Immature natural killer cell (primary cell): ENCODE results near the gene TSPAN18. TPM values are rescaled to one million over a fixed set of nuclear protein-coding genes. Genes with fewer than 3 reads are reported as not detected.
"Not testable (repeated sequence)": the region's sequence is repeated elsewhere in the genome, so short reads cannot be mapped to it uniquely, and the experiment has no call there.

ENCODE experiments used
- DNase-seq, 3 donors: peaks; one replicate each; pipeline ENCODE4 v3.0.0; 2022; ENCODE audit warnings: mixed read lengths in 1 of 3
- H3K27ac Mint-ChIP-seq, 6 donors: one replicate each; pipeline ENCODE4 v1.8.0; 2020; ENCODE audit warnings: mixed read lengths in 6 of 6, mild to moderate bottlenecking in 5 of 6, inconsistent platforms in 4 of 6, moderate library complexity in 3 of 6
- H3K27me3 Mint-ChIP-seq, 3 donors: one replicate each; pipeline ENCODE4 v1.8.0; 2020 to 2021; ENCODE audit warnings: low read depth in 3 of 3, mild to moderate bottlenecking in 3 of 3, mixed read lengths in 3 of 3, moderate library complexity in 3 of 3, inconsistent platforms in 1 of 3
- H3K36me3 Mint-ChIP-seq, 3 donors: one replicate each; pipeline ENCODE4 v1.8.0; 2020; ENCODE audit warnings: mixed read lengths in 3 of 3, inconsistent platforms in 2 of 3, mild to moderate bottlenecking in 2 of 3
- H3K4me1 Mint-ChIP-seq, 2 donors: one replicate each; pipeline ENCODE4 v1.8.0; 2020; ENCODE audit warnings: inconsistent platforms in 2 of 2, mild to moderate bottlenecking in 2 of 2, mixed read lengths in 2 of 2, moderate library complexity in 1 of 2
- H3K4me3 Mint-ChIP-seq, 5 donors: one replicate each; pipeline ENCODE4 v1.8.0; 2020; ENCODE audit warnings: mild to moderate bottlenecking in 5 of 5, mixed read lengths in 5 of 5, inconsistent platforms in 3 of 5, moderate library complexity in 3 of 5
- H3K9me3 Mint-ChIP-seq, 6 donors: one replicate each; pipeline ENCODE4 v1.8.0; 2020; ENCODE audit warnings: mild to moderate bottlenecking in 6 of 6, mixed read lengths in 6 of 6, inconsistent platforms in 4 of 6, moderate library complexity in 3 of 6
- polyA plus RNA-seq, 3 donors: library from polyadenylated mRNA; unstranded; fragments of 300-500 nt; fragmentation: Illumina TruSeq; gene quantifications; one replicate each; pipeline ENCODE4 v1.2.3, GENCODE V29; 2021

TSPAN18 gene
- polyA plus RNA-seq, 3 donors from 2014 or later = 0.84 to 0.93 (median 0.86) TPM

DNA sequence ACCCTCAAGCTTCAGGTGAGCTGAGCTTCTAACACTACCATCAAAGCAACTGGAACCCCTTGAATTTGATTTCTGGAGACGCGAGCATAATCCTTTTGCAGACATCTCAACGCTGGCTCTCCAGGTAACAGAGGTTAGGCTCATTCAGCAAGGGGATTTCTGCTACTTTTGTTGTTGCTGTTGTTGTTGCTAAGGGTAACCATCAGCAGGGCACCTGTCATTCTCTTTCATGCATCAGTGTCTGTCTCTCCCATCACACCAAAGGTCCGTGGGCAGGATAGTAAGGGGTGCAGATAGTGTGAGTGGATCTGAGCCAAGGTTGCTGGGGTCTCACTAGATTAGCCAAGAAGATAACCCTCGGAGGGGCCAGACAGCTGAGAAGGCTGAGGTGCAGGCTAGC is 133.6 kb downstream of the TSPAN18 start:
- H3K4me3 Mint-ChIP-seq = peak overlapping the region in 1 of 5 donors; percentile 33

GRCh38 chr11:44861849-44862557 is 135.2 kb downstream of the TSPAN18 start:
- Mint-ChIP-seq H3K27me3 (peaks cover 20 to 45% (median 22%) of the 10 kb centered on the region in 3 donors), H3K9me3 (peaks cover 0 to 1% (median 0%) of the 10 kb centered on the region in 6 donors), H3K4me1 (peaks cover 29 to 40% of the 10 kb centered on the region in 2 donors), H3K36me3 (no peaks in the 10 kb centered on the region), H3K27ac (peak overlapping the region; percentile 59 to 93 (median 80)), H3K4me3 (peak overlapping the region; percentile 42 to 80 (median 59))
- peak; percentile 93 to 95 (median 94) for DNase-seq

More for the DNA sequence above, 133.6 kb downstream of the TSPAN18 start:
- Mint-ChIP-seq H3K27ac (peak overlapping the region in 3 of 6 donors; percentile 5 to 66 (median 43)), H3K4me1 (peaks cover 29 to 40% of the 10 kb centered on the region in 2 donors), H3K36me3 (no peaks in the 10 kb centered on the region), H3K27me3 (peaks cover 20 to 51% (median 20%) of the 10 kb centered on the region in 3 donors), H3K9me3 (peaks cover 0 to 1% (median 0%) of the 10 kb centered on the region in 6 donors)
- no peak for DNase-seq

DNA sequence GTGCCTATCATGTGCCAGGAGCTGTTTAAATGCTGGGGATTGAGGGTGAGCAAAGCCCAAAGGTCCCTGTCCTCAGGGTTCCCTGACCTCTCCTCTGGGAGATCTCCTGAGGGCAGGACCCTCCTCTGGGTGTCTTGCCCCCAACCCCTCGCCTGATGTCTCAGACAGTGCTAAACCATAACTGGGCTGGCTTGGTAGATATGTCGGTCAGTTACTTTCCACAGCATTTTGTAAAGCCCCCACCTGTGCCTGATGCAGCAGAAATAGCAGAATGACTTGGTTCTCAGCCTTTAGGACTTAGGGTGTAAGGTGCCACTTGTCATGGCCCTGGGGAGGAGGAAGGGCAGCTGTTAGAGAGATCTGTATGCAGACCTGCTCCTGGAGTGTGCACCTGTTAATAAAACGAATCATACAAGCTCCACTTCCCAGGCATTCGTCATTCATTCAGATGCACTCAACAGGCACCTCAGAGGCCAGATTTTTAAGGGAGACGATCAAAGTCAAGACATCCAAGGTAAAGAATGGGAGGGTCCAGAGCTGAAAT is 135.9 kb downstream of the TSPAN18 start:
- Mint-ChIP-seq H3K4me1 (peaks cover 29 to 40% of the 10 kb centered on the region in 2 donors), H3K27me3 (peaks cover 20 to 45% (median 26%) of the 10 kb centered on the region in 3 donors), H3K36me3 (no peaks in the 10 kb centered on the region), H3K9me3 (peaks cover 0 to 2% (median 0%) of the 10 kb centered on the region in 6 donors), H3K4me3 (peak overlapping the region; percentile 42 to 80 (median 59)), H3K27ac (peak overlapping the region; percentile 53 to 93 (median 72))
- no peak for DNase-seq

GRCh38 chr11:44863231-44863630 is 136.5 kb downstream of the TSPAN18 start:
- H3K27me3 Mint-ChIP-seq = peaks cover 20 to 45% (median 32%) of the 10 kb centered on the region in 3 donors
- no peak for DNase-seq
- H3K4me1 Mint-ChIP-seq = peaks cover 29 to 40% of the 10 kb centered on the region in 2 donors
- no peak overlapping the region for H3K4me3 Mint-ChIP-seq
- H3K27ac Mint-ChIP-seq = peak overlapping the region in 2 of 6 donors; percentile 93
- H3K36me3 Mint-ChIP-seq = no peaks in the 10 kb centered on the region
- H3K9me3 Mint-ChIP-seq = peaks cover 0 to 2% (median 0%) of the 10 kb centered on the region in 6 donors

GRCh38 chr11:44865866-44866272 is 139.1 kb downstream of the TSPAN18 start:
- Mint-ChIP-seq H3K27me3 (peaks cover 18 to 38% (median 36%) of the 10 kb centered on the region in 3 donors), H3K4me1 (peaks cover 35 to 41% of the 10 kb centered on the region in 2 donors), H3K4me3 (no peak overlapping the region), H3K9me3 (peaks cover 0 to 4% (median 2%) of the 10 kb centered on the region in 6 donors), H3K36me3 (peaks cover 0 to 3% (median 3%) of the 10 kb centered on the region in 3 donors), H3K27ac (no peak overlapping the region)
- no peak for DNase-seq

DNA sequence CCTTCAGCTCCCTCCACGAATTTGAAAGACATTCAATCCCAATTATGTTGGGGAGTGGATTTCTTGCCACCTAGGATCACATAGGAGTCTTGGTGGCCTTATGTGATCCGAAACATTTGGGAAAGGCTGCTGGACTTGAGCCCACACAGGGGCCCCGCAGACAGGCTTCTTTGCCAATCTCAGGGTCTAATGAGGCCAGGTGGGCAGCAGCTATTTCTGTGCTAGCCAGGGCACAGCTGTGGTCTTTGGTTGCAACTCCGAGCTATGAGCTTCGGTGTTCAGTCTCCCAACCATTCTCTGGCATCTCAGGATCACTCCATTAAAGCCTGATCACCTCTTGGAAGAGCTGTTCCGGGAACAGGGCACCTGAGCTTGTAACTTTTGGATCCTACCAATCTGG is 139.5 kb downstream of the TSPAN18 start:
- Mint-ChIP-seq H3K4me3 (no peak overlapping the region), H3K27ac (no peak overlapping the region), H3K9me3 (peaks cover 0 to 8% (median 3%) of the 10 kb centered on the region in 6 donors), H3K4me1 (peaks cover 33 to 40% of the 10 kb centered on the region in 2 donors), H3K36me3 (peaks cover 0 to 8% (median 4%) of the 10 kb centered on the region in 3 donors), H3K27me3 (peaks cover 18 to 38% (median 38%) of the 10 kb centered on the region in 3 donors)
- no peak for DNase-seq

DNA sequence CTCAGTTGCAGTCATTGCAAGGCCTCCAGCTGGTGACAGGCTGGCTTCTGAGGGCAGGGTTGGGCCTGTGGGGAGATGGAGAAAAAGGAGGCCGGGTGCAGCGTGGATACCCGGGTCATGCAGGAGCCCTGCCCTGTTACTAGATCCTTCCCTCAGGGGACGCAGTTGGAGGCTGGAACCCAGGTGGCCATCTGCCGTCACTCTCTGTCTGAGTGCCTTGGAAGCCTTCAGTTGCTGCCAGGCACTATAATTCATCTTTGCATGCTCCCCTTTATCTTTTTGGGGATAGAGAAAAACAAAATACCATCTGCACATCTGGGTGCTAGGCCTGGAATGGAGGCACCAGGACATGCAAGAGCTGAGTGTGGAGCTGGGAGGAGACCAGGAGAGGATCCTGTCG is 141.3 kb downstream of the TSPAN18 start:
- Mint-ChIP-seq H3K4me1 (peaks cover 16 to 22% of the 10 kb centered on the region in 2 donors), H3K27me3 (peaks cover 12 to 34% (median 22%) of the 10 kb centered on the region in 3 donors), H3K27ac (no peak overlapping the region), H3K4me3 (no peak overlapping the region), H3K36me3 (peaks cover 0 to 8% (median 4%) of the 10 kb centered on the region in 3 donors), H3K9me3 (peaks cover 0 to 12% (median 4%) of the 10 kb centered on the region in 6 donors)
- DNase-seq = no peak

GRCh38 chr11:44868455-44869421 is 142.0 kb downstream of the TSPAN18 start:
- peaks cover 0 to 8% (median 4%) of the 10 kb centered on the region in 3 donors for H3K36me3 Mint-ChIP-seq
- peaks cover 12 to 16% of the 10 kb centered on the region in 2 donors for H3K4me1 Mint-ChIP-seq
- peaks cover 11 to 35% (median 18%) of the 10 kb centered on the region in 3 donors for H3K27me3 Mint-ChIP-seq
- DNase-seq = no peak
- peaks cover 0 to 12% (median 4%) of the 10 kb centered on the region in 6 donors for H3K9me3 Mint-ChIP-seq
- H3K4me3 Mint-ChIP-seq = no peak overlapping the region
- no peak overlapping the region for H3K27ac Mint-ChIP-seq

GRCh38 chr11:44870181-44870580 is 143.4 kb downstream of the TSPAN18 start:
- no peak for DNase-seq
- H3K9me3 Mint-ChIP-seq = peaks cover 0 to 12% (median 4%) of the 10 kb centered on the region in 6 donors
- peaks cover 0 to 8% (median 4%) of the 10 kb centered on the region in 3 donors for H3K36me3 Mint-ChIP-seq
- peak overlapping the region in 2 of 5 donors; percentile 4 to 7 for H3K4me3 Mint-ChIP-seq
- peaks cover 11 to 16% of the 10 kb centered on the region in 2 donors for H3K4me1 Mint-ChIP-seq
- H3K27me3 Mint-ChIP-seq = peaks cover 8 to 38% (median 23%) of the 10 kb centered on the region in 3 donors
- peak overlapping the region in 1 of 6 donors; percentile 44 for H3K27ac Mint-ChIP-seq

DNA sequence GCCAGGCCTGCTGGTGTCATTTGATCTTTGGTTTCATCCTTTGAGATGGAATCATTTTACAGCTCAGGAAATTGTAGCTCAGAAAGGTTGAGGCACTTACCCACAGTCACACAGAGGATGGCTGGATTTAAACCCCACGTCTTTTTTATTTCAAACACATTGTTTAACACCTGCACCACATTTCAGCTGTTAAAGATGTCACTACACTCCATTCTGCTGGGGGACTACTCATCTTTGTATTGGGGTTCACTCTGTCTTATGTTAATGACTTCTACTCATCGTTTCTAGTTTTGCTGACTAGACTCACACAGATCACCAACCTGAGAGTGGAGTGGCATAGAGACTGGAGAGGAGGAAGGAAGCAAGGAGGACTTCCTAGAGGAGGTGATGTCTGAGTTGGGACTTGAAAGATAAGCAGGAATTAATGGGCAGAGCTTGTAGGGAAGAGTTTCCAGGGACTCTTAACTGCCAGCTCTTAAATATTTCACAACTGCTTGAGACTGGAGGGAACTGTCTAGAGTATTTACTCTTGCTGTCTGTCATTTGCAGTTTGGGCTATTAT is 143.9 kb downstream of the TSPAN18 start:
- DNase-seq = peak; percentile 28 to 60 (median 36)
- Mint-ChIP-seq H3K9me3 (peaks cover 0 to 12% (median 4%) of the 10 kb centered on the region in 6 donors), H3K4me1 (peaks cover 11 to 16% of the 10 kb centered on the region in 2 donors), H3K36me3 (peaks cover 0 to 8% (median 4%) of the 10 kb centered on the region in 3 donors), H3K4me3 (peak overlapping the region in 2 of 5 donors; percentile 7 to 39), H3K27ac (peak overlapping the region in 2 of 6 donors; percentile 44 to 61), H3K27me3 (peaks cover 6 to 34% (median 23%) of the 10 kb centered on the region in 3 donors)

- H3K4me3 Mint-ChIP-seq, DNase-seq, H3K36me3 Mint-ChIP-seq, H3K27ac Mint-ChIP-seq: not testable (repeated sequence)
- Mint-ChIP-seq H3K4me1 (peaks cover 11 to 16% of the 10 kb centered on the region in 2 donors), H3K9me3 (peaks cover 0 to 12% (median 4%) of the 10 kb centered on the region in 6 donors), H3K27me3 (peaks cover 6 to 34% (median 25%) of the 10 kb centered on the region in 3 donors)
Observed at GRCh38 chr11:44871682-44872081, 144.9 kb downstream of the TSPAN18 start.

DNA sequence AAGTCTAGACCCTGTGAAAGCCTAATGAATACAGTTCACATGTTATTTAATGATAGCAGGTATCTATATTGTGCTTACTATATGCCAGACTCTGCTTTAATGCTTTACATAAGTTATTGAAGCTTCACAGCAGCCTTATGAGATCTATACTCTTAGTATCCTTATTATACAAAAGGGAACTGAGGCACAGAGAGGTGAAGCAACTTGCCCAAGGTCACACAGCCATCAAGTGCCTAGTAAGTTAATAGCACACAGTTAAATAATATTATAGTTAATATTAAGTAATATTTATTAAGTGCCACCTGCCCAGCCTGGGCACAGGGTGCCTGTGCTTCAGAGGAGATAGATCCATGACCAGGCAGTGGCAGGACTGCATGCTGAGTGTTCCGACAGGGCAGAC is 145.8 kb downstream of the TSPAN18 start:
- H3K4me1 Mint-ChIP-seq = peaks cover 11 to 16% of the 10 kb centered on the region in 2 donors
- H3K27ac Mint-ChIP-seq = no peak overlapping the region
- peaks cover 0 to 12% (median 4%) of the 10 kb centered on the region in 6 donors for H3K9me3 Mint-ChIP-seq
- DNase-seq = no peak
- peaks cover 0 to 8% (median 4%) of the 10 kb centered on the region in 3 donors for H3K36me3 Mint-ChIP-seq
- peaks cover 4 to 32% (median 23%) of the 10 kb centered on the region in 3 donors for H3K27me3 Mint-ChIP-seq
- no peak overlapping the region for H3K4me3 Mint-ChIP-seq
